ENCODE results near the gene PRPF40B. TPM values are rescaled to one million over a fixed set of nuclear protein-coding genes. Genes with fewer than 3 reads are reported as not detected.

The PRPF40B gene
- total and polyA plus RNA-seq, 9 of the 15 experiments (the other 6 are each of a cell fraction or from before 2014, with no cell fraction given), result 0.55 to 10.6 (median 4.8) TPM

GRCh38 chr12:49615725-49616124 lies 7.6 kb upstream of the PRPF40B start:
- intact Hi-C loops (cut with micrococcal nuclease) (no loop called here), in situ Hi-C loops (cut with MboI) (no loop called here)
- no peaks in the 10 kb centered on the region; a peak in 1 of 5 replicates for H3K4me1 ChIP-seq (replicated peaks in 1 of 2; ENCODE audit: control insufficient read depth in 2 of 2, insufficient read depth in 2 of 2, low read length in 2 of 2)
- H3K9me3 ChIP-seq (replicated peaks; ENCODE audit: control insufficient read depth, insufficient read depth, low read depth, low read length), result no peaks in the 10 kb centered on the region
- H3K27ac ChIP-seq (ENCODE audit: extremely low read depth, low read depth, low read length), result no peak overlapping the region
- ATAC-seq, result no peak
- no peak overlapping the region for H3K9ac ChIP-seq (ENCODE audit: insufficient read depth in 1 of 2, low read depth in 2 of 2, low read length in 2 of 2)
- H2AFZ ChIP-seq (ENCODE audit: low read depth, low read length), result no peak overlapping the region
- no peak overlapping the region for H3K4me2 ChIP-seq (ENCODE audit: insufficient read depth, low read length)
- H3K79me2 ChIP-seq (ENCODE audit: control insufficient read depth, insufficient read depth, low read length), result no peaks in the 10 kb centered on the region
- BruUV-seq (replicated peaks), result no TSS peak
- no peaks in the 10 kb centered on the region for H3K36me3 ChIP-seq (ENCODE audit: control insufficient read depth, insufficient read depth, low read length)
- ChIA-PET POLR2A (interaction anchor here (1.0 kb wide), 1 partner anchor 125 kb away, joined by 3 read pairs; the partner anchor contains the start of gene TMBIM6), CTCF (ENCODE audit: low intra/inter-chr PET ratio) (no interaction called here)
- no peaks in the 10 kb centered on the region for H3K27me3 ChIP-seq (ENCODE audit: control insufficient read depth in 2 of 2, insufficient read depth in 2 of 2, low read length in 2 of 2)
- 73% methylated on average over 5 of the region's 7 CpGs for WGBS (ENCODE audit: insufficient coverage, low coverage, missing lambda C conversion rate)
- DNase-seq (ENCODE audit: extremely low read depth in 1 of 4, low spot score in 3 of 4), result no peak
- FAIRE-seq, result no peak
- no peak overlapping the region for H3K4me3 ChIP-seq
- no peaks in the 10 kb centered on the region for H4K20me1 ChIP-seq (replicated peaks; ENCODE audit: control insufficient read depth, insufficient read depth, low read length)
- no peaks in the 10 kb centered on the region for H3K9me1 ChIP-seq (ENCODE audit: control insufficient read depth, insufficient read depth, low read length)
- TF ChIP-seq TCF7 (IDR thresholded peaks at IDR 0.05; ENCODE audit: borderline replicate concordance) (no peak), RUNX1 (IDR thresholded peaks at IDR 0.05; ENCODE audit: low read depth) (no peak), ZNF408 (CRISPR knock-in tag; IDR thresholded peaks at IDR 0.05; ENCODE audit: low read depth) (no peak), ARID1B (IDR thresholded peaks at IDR 0.05) (no peak), BCOR (IDR thresholded peaks at IDR 0.05) (0 out of 2 replicates have a peak, but pooled peaks have one; percentile 9), HDAC8 (tag; IDR thresholded peaks at IDR 0.05) (no peak), ZNF197 (CRISPR knock-in tag; IDR thresholded peaks at IDR 0.05; ENCODE audit: low read depth) (no peak), RBM34 (IDR thresholded peaks at IDR 0.05; ENCODE audit: borderline replicate concordance, insufficient read depth, low read length) (no peak), POLR2AphosphoS2 (IDR thresholded peaks at IDR 0.05; ENCODE audit: low read length) (no peak), RBM25 (IDR thresholded peaks at IDR 0.05; ENCODE audit: low read depth, low read length, severe bottlenecking) (peak; percentile 72), ADNP (tag; IDR thresholded peaks at IDR 0.05) (no peak), DNMT1 (IDR thresholded peaks at IDR 0.05) (no peak), SP2 (IDR thresholded peaks at IDR 0.05; ENCODE audit: extremely low read depth, low read depth, low read length, poor library complexity, severe bottlenecking) (no peak), NR2C2 (CRISPR knock-in tag; IDR thresholded peaks at IDR 0.05) (no peak), NR2C2 (tag; IDR thresholded peaks at IDR 0.05) (no peak), HIVEP1 (CRISPR knock-in tag; IDR thresholded peaks at IDR 0.05) (no peak), EGR1 (conservative IDR thresholded peaks at IDR 0.05) (no peak), BRD4 (IDR thresholded peaks at IDR 0.05) (no peak), FOSL1 (tag; conservative IDR thresholded peaks at IDR 0.05) (peak; percentile 58), CEBPB (tag; IDR thresholded peaks at IDR 0.05) (no peak), JUND (IDR thresholded peaks at IDR 0.05; ENCODE audit: borderline replicate concordance, low read depth, low read length) (0 out of 2 replicates have a peak, but pooled peaks have one; percentile 20), JUND (tag; IDR thresholded peaks at IDR 0.05; ENCODE audit: borderline replicate concordance, low read depth, low read length) (no peak), ZNF75A (CRISPR knock-in tag; IDR thresholded peaks at IDR 0.05) (no peak)
- TF ChIP-seq, protein P1, sequence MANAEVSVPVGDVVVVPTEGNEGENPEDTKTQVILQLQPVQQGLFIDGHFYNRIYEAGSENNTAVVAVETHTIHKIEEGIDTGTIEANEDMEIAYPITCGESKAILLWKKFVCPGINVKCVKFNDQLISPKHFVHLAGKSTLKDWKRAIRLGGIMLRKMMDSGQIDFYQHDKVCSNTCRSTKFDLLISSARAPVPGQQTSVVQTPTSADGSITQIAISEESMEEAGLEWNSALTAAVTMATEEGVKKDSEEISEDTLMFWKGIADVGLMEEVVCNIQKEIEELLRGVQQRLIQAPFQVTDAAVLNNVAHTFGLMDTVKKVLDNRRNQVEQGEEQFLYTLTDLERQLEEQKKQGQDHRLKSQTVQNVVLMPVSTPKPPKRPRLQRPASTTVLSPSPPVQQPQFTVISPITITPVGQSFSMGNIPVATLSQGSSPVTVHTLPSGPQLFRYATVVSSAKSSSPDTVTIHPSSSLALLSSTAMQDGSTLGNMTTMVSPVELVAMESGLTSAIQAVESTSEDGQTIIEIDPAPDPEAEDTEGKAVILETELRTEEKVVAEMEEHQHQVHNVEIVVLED (CRISPR knock-in tag; IDR thresholded peaks at IDR 0.05), result no peak
- TF ChIP-seq, protein P2, sequence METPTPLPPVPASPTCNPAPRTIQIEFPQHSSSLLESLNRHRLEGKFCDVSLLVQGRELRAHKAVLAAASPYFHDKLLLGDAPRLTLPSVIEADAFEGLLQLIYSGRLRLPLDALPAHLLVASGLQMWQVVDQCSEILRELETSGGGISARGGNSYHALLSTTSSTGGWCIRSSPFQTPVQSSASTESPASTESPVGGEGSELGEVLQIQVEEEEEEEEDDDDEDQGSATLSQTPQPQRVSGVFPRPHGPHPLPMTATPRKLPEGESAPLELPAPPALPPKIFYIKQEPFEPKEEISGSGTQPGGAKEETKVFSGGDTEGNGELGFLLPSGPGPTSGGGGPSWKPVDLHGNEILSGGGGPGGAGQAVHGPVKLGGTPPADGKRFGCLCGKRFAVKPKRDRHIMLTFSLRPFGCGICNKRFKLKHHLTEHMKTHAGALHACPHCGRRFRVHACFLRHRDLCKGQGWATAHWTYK (CRISPR knock-in tag; IDR thresholded peaks at IDR 0.05), result no peak

All from K562 (cell line).